Neural progenitor cell (in vitro differentiated cells): ENCODE measurements around the gene RNF10. TPM values are rescaled to one million over a fixed set of nuclear protein-coding genes. Genes with fewer than 3 reads are reported as not detected.

Source experiments
- DNase-seq: peaks from one replicate; pipeline ENCODE4 v3.0.0-alpha.2; 2016; ENCODE audit warnings: low spot score
- H2AFZ ChIP-seq: fragments of 200-600 bp; sonication (generic); replicated peaks from 2 replicates; pipeline ENCODE4 v1.6.1; 2016; ENCODE audit warnings: antibody characterized with exemption
- H3F3A ChIP-seq: fragments of 200-600 bp; sonication (generic); 2 replicates; pipeline ENCODE4 v1.6.1; 2016; ENCODE audit warnings: antibody characterized with exemption, low read depth
- H3K27ac ChIP-seq: fragments of 200-600 bp; sonication (generic); 2 replicates; pipeline ENCODE4 v1.5.1; 2016; ENCODE audit warnings: mild to moderate bottlenecking
- H3K27me3 ChIP-seq: fragments of 200-600 bp; sonication (generic); 2 replicates; pipeline ENCODE4 v1.6.1; 2016; ENCODE audit warnings: mild to moderate bottlenecking, moderate library complexity
- H3K36me3 ChIP-seq: fragments of 200-600 bp; sonication (generic); 2 replicates; pipeline ENCODE4 v1.5.1; 2016
- H3K4me1 ChIP-seq: fragments of 200-600 bp; sonication (generic); 2 replicates; pipeline ENCODE4 v1.6.1; 2016; ENCODE audit warnings: mixed run types
- H3K4me2 ChIP-seq: fragments of 200-600 bp; sonication (generic); 2 replicates; pipeline ENCODE4 v1.6.1; 2016
- H3K4me3 ChIP-seq: fragments of 200-600 bp; sonication (generic); 2 replicates; pipeline ENCODE4 v1.5.1; 2016
- H3K79me2 ChIP-seq: fragments of 200-600 bp; sonication (generic); 2 replicates; pipeline ENCODE4 v1.6.1; 2016; ENCODE audit warnings: low read depth
- H3K9ac ChIP-seq: fragments of 200-600 bp; sonication (generic); 2 replicates; pipeline ENCODE4 v1.6.1; 2016
- H3K9me3 ChIP-seq: fragments of 200-600 bp; sonication (generic); 2 replicates; pipeline ENCODE4 v1.5.1; 2016; ENCODE audit warnings: low read depth
- H4K20me1 ChIP-seq: fragments of 200-600 bp; sonication (generic); 2 replicates; pipeline ENCODE4 v1.6.1; 2016; ENCODE audit warnings: low read depth
- H3K27ac Mint-ChIP-seq: 3 replicates; pipeline ENCODE4 v1.8.0; 2021; ENCODE audit warnings: mixed read lengths
- H3K27me3 Mint-ChIP-seq: 2 replicates; pipeline ENCODE4 v1.8.0; 2022; ENCODE audit warnings: low read depth, mild to moderate bottlenecking, inconsistent platforms, moderate library complexity, mixed read lengths; ENCODE audit not compliant: insufficient read depth
- H3K36me3 Mint-ChIP-seq: 3 replicates; pipeline ENCODE4 v1.8.0; 2021; ENCODE audit warnings: mixed read lengths
- H3K4me1 Mint-ChIP-seq: 3 replicates; pipeline ENCODE4 v1.8.0; 2021; ENCODE audit warnings: mixed read lengths
- H3K4me3 Mint-ChIP-seq: 3 replicates; pipeline ENCODE4 v1.8.0; 2021; ENCODE audit warnings: mild to moderate bottlenecking, moderate library complexity, mixed read lengths
- H3K9me3 Mint-ChIP-seq: 3 replicates; pipeline ENCODE4 v1.8.0; 2020; ENCODE audit warnings: mixed read lengths
- EZH2 ChIP-seq: fragments of 200-600 bp; sonication (generic); IDR thresholded peaks from 2 replicates; pipeline ENCODE4 v1.6.1; 2017; ENCODE audit warnings: antibody characterized with exemption, mild to moderate bottlenecking, moderate library complexity
- EZH2phosphoT487 ChIP-seq: fragments of 200-600 bp; sonication (generic); IDR thresholded peaks from 2 replicates; pipeline ENCODE4 v1.6.1; 2017; ENCODE audit warnings: antibody characterized with exemption
- total RNA-seq: library from RNA; depleted of rRNA; stranded (reverse); fragments of >200 nt; gene quantifications from 2 replicates; pipeline ENCODE4 v1.2.3, GENCODE V29; 2015; ENCODE audit warnings: low replicate concordance
- TF ChIP-seq, protein P1 (sequence below): fragments of 200-600 bp; sonication (generic); IDR thresholded peaks from 2 replicates; pipeline ENCODE4 v1.5.1; 2017; ENCODE audit warnings: antibody characterized with exemption, mild to moderate bottlenecking

RNF10 gene
- total RNA-seq, 1 donor from 2014 or later: 131 TPM

GRCh38 chr12:120490833-120491512 is 43.2 kb upstream of the RNF10 start:
- H3K36me3 Mint-ChIP-seq: peaks cover 16% of the 10 kb centered on the region
- no peak overlapping the region for H3K4me3 ChIP-seq
- no peaks in the 10 kb centered on the region for H3K27me3 ChIP-seq
- H3K27ac Mint-ChIP-seq: no peak overlapping the region
- DNase-seq: no peak
- H3K79me2 ChIP-seq: peaks cover 7% of the 10 kb centered on the region
- H3K36me3 ChIP-seq: no peaks in the 10 kb centered on the region
- no peaks in the 10 kb centered on the region for H3K9me3 ChIP-seq
- no peaks in the 10 kb centered on the region for H3K9me3 Mint-ChIP-seq
- no peak overlapping the region for H3K4me2 ChIP-seq
- no peak overlapping the region for H3K9ac ChIP-seq
- H2AFZ ChIP-seq: no peak overlapping the region
- H3K27ac ChIP-seq: no peak overlapping the region
- H3K4me3 Mint-ChIP-seq: peak overlapping the region; percentile 4
- peaks cover 18% of the 10 kb centered on the region for H3K4me1 Mint-ChIP-seq
- peaks cover 10% of the 10 kb centered on the region for H3F3A ChIP-seq
- no peaks in the 10 kb centered on the region for H3K4me1 ChIP-seq
- TF ChIP-seq EZH2 (no peak), EZH2phosphoT487 (no peak)
- TF ChIP-seq, protein P1, sequence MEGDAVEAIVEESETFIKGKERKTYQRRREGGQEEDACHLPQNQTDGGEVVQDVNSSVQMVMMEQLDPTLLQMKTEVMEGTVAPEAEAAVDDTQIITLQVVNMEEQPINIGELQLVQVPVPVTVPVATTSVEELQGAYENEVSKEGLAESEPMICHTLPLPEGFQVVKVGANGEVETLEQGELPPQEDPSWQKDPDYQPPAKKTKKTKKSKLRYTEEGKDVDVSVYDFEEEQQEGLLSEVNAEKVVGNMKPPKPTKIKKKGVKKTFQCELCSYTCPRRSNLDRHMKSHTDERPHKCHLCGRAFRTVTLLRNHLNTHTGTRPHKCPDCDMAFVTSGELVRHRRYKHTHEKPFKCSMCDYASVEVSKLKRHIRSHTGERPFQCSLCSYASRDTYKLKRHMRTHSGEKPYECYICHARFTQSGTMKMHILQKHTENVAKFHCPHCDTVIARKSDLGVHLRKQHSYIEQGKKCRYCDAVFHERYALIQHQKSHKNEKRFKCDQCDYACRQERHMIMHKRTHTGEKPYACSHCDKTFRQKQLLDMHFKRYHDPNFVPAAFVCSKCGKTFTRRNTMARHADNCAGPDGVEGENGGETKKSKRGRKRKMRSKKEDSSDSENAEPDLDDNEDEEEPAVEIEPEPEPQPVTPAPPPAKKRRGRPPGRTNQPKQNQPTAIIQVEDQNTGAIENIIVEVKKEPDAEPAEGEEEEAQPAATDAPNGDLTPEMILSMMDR: no peak
- H3K27me3 Mint-ChIP-seq: no peaks in the 10 kb centered on the region
- no peaks in the 10 kb centered on the region for H4K20me1 ChIP-seq

DNA sequence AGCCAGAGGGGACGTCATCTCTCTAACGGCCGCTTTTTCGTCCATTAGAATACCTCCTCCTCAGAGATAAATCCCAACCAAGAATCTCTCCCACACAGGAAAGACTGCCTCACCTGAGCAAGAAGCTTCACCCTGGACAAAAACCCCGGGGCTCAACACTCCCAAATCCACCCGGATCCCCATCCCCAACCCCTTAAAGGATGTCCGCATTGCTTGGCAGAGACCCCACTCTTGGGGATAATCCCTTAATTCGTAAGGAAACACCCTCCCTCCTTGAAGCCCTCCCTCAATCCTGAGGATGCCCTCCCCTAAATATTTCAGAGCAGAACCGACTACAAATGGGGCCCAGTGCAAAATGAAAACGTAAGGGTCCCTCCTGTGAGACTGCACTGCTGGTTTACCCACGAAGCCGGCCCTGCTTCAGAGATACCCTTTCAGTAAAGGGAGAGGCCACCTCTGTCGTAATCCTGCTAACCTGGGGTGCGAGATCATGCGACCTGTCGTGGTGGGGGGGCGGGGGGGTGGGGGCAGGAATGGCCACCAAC is 38.9 kb upstream of the RNF10 start:
- Histone ChIP-seq H3K9me3 (no peaks in the 10 kb centered on the region), H3K79me2 (peaks cover 37% of the 10 kb centered on the region), H3K36me3 (no peaks in the 10 kb centered on the region), H4K20me1 (peaks cover 31% of the 10 kb centered on the region), H2AFZ (peak overlapping the region; percentile 60), H3K27ac (no peak overlapping the region), H3K4me3 (peak overlapping the region; percentile 86), H3K4me1 (peaks cover 19% of the 10 kb centered on the region), H3F3A (peaks cover 43% of the 10 kb centered on the region), H3K4me2 (peak overlapping the region; percentile 85), H3K27me3 (no peaks in the 10 kb centered on the region), H3K9ac (no peak overlapping the region)
- H3K4me3 Mint-ChIP-seq: peak overlapping the region; percentile 99
- TF ChIP-seq, protein P1: no peak
- no peak for TF ChIP-seq EZH2
- TF ChIP-seq EZH2phosphoT487: no peak
- H3K9me3 Mint-ChIP-seq: no peaks in the 10 kb centered on the region
- peak; percentile 35 for DNase-seq
- no peak overlapping the region for H3K27ac Mint-ChIP-seq
- peaks cover 2% of the 10 kb centered on the region for H3K27me3 Mint-ChIP-seq
- H3K36me3 Mint-ChIP-seq: peaks cover 25% of the 10 kb centered on the region
- peaks cover 31% of the 10 kb centered on the region for H3K4me1 Mint-ChIP-seq

DNA sequence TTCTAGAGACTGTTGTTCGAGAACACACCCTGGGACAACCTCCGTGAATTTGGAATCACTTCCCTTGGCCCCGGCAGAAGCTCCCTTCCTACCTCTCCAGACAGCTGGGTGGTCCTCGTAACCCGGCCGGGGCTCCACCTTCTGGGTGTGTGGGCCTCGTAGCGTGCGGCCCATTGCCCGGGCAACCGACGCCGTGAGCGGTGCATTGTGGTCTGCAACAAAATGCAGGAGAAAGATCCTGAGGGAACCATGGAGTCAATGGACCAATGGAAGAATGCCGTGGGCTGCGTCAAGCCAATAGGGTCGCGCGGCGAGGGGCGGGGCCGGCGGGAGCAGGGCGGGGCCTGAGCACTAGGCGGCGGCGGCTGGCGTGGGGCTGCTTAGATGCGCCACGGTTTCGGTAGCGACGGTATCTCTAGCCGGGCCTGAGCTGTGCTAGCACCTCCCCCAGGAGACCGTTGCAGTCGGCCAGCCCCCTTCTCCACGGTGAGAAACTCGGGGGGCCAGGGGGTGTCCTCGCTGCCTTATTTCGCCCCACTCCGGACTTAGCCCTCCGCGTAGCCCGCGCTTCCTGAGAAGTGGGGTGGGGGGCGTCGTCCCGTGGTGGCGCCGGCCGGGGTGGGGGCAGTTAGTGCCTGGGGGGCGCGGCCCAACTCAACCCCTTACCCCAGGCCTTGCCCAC is 38.3 kb upstream of the RNF10 start, which contains the start of gene DYNLL1:
TSS of gene DYNLL1 (plus strand) at position 383 of the 682 bp plus-strand sequence. CDS start 309 bp downstream, outside the sequence.
- H3F3A ChIP-seq: peaks cover 49% of the 10 kb centered on the region
- peaks cover 2% of the 10 kb centered on the region for H3K27me3 Mint-ChIP-seq
- peak within 1 kb of the TSS; percentile 100 for H3K4me2 ChIP-seq
- H3K9me3 ChIP-seq: no peaks in the 10 kb centered on the region
- H3K27ac Mint-ChIP-seq: peak within 1 kb of the TSS; percentile 98
- H3K36me3 ChIP-seq: peaks cover 3% of the 10 kb centered on the region
- H3K4me1 ChIP-seq: peaks cover 19% of the 10 kb centered on the region
- DNase-seq: peak; percentile 98
- H3K36me3 Mint-ChIP-seq: peaks cover 27% of the 10 kb centered on the region
- peak within 1 kb of the TSS; percentile 99 for H3K4me3 Mint-ChIP-seq
- peaks cover 37% of the 10 kb centered on the region for H3K79me2 ChIP-seq
- H3K9me3 Mint-ChIP-seq: no peaks in the 10 kb centered on the region
- no peaks in the 10 kb centered on the region for H3K27me3 ChIP-seq
- H3K27ac ChIP-seq: peak within 1 kb of the TSS; percentile 50
- H3K9ac ChIP-seq: peak within 1 kb of the TSS; percentile 67
- TF ChIP-seq, protein P1: peak; percentile 7
- TF ChIP-seq EZH2phosphoT487 (no peak), EZH2 (no peak)
- peak within 1 kb of the TSS; percentile 86 for H3K4me3 ChIP-seq
- H4K20me1 ChIP-seq: peaks cover 31% of the 10 kb centered on the region
- peak within 1 kb of the TSS; percentile 60 for H2AFZ ChIP-seq
- peaks cover 31% of the 10 kb centered on the region for H3K4me1 Mint-ChIP-seq
